Kidney epithelial cell (primary cell): ENCODE data around the gene CHKA. TPM values are rescaled to one million over a fixed set of nuclear protein-coding genes. Genes with fewer than 3 reads are reported as not detected.

Source experiments
- DNase-seq: peaks from one replicate; pipeline ENCODE4 v3.0.0-alpha.2; 2010; ENCODE audit warnings: low read depth
- H3K27me3 ChIP-seq: 2 replicates; pipeline ENCODE4 v1.6.0; 2011; ENCODE audit warnings: low read length; ENCODE audit not compliant: control insufficient read depth, insufficient read depth
- H3K36me3 ChIP-seq: 2 replicates; pipeline ENCODE4 v1.5.1; 2011; ENCODE audit warnings: low read length; ENCODE audit not compliant: control insufficient read depth, insufficient read depth
- H3K4me3 ChIP-seq: 2 replicates; pipeline ENCODE4 v1.5.1; 2011; ENCODE audit warnings: low read depth, mild to moderate bottlenecking, control low read depth, low read length
- total RNA-seq: library from RNA; depleted of rRNA; stranded (reverse); fragments of >200 nt; gene quantifications from 2 replicates; pipeline ENCODE4 v1.2.3, GENCODE V29; 2015
- TF ChIP-seq, protein P1 (sequence below): IDR thresholded peaks from 2 replicates; pipeline ENCODE4 v1.5.1; 2011; ENCODE audit warnings: mild to moderate bottlenecking, moderate library complexity, low read length, control low read depth, inconsistent platforms; ENCODE audit not compliant: insufficient read depth, poor library complexity, severe bottlenecking

CHKA gene
- total RNA-seq, 1 donor from 2014 or later, result 30.9 TPM

- DNase-seq, result peak; percentile 66
- TF ChIP-seq, protein P1, sequence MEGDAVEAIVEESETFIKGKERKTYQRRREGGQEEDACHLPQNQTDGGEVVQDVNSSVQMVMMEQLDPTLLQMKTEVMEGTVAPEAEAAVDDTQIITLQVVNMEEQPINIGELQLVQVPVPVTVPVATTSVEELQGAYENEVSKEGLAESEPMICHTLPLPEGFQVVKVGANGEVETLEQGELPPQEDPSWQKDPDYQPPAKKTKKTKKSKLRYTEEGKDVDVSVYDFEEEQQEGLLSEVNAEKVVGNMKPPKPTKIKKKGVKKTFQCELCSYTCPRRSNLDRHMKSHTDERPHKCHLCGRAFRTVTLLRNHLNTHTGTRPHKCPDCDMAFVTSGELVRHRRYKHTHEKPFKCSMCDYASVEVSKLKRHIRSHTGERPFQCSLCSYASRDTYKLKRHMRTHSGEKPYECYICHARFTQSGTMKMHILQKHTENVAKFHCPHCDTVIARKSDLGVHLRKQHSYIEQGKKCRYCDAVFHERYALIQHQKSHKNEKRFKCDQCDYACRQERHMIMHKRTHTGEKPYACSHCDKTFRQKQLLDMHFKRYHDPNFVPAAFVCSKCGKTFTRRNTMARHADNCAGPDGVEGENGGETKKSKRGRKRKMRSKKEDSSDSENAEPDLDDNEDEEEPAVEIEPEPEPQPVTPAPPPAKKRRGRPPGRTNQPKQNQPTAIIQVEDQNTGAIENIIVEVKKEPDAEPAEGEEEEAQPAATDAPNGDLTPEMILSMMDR, result no peak
- Histone ChIP-seq H3K27me3 (no peaks in the 10 kb centered on the region), H3K36me3 (no peaks in the 10 kb centered on the region), H3K4me3 (no peak overlapping the region)
These were observed 106.8 kb downstream of the CHKA start for GRCh38 chr11:68014157-68014946.

GRCh38 chr11:68013611-68014156 is 107.5 kb downstream of the CHKA start:
- TF ChIP-seq, protein P1, result no peak
- DNase-seq, result no peak
- Histone ChIP-seq H3K36me3 (no peaks in the 10 kb centered on the region), H3K4me3 (no peak overlapping the region), H3K27me3 (no peaks in the 10 kb centered on the region)

- Histone ChIP-seq H3K27me3 (no peaks in the 10 kb centered on the region), H3K4me3 (no peak overlapping the region), H3K36me3 (no peaks in the 10 kb centered on the region)
- peak; percentile 97 for DNase-seq
- TF ChIP-seq, protein P1, result no peak
These were observed 108.2 kb downstream of the CHKA start for GRCh38 chr11:68012843-68013610.

DNA sequence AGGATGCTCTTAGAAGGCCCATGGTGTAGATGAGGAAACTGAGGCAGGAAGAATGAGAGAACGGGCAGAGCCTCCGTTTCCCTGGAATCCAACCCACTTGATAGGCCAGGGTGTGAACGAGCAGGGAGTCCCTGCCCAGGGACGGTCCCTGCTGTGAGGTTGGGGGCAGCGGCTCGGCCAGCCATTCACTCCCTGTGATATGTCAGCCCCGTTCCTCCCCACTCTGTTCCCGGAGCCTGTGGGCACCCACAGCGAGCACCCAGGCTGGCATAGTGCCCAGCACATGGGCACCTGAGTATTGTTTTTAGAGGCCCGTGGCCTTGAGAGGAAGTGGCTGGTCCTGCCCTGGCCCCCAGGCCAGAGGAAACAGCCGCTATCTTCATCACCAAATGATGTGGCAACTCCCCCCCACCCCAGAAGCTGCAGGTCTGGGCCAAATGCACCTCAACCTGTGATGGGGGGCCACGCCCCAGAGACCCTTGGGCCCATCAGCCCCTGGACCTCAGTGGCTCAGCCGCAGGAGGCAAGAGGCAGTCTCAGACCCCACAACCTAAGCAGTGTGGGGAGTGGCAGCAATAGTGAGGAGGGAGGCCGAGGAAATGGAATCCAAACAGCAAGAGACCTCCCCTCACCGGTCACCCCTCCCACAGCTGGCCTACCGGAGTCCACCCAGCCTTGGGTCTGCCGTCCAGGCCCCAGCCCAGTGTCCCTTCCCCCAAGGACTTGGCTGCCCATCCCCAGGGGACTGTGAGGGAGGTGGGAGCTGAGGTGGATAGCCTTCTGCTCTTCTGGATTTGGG is 108.9 kb downstream of the CHKA start:
- no peak for DNase-seq
- TF ChIP-seq, protein P1, result no peak
- H3K4me3 ChIP-seq, result no peak overlapping the region
- H3K27me3 ChIP-seq, result no peaks in the 10 kb centered on the region
- H3K36me3 ChIP-seq, result no peaks in the 10 kb centered on the region

GRCh38 chr11:68011051-68011943 is 109.9 kb downstream of the CHKA start:
- H3K36me3 ChIP-seq, result no peaks in the 10 kb centered on the region
- DNase-seq, result no peak
- no peaks in the 10 kb centered on the region for H3K27me3 ChIP-seq
- no peak overlapping the region for H3K4me3 ChIP-seq
- TF ChIP-seq, protein P1, result no peak
